Ovary (tissue), 3 donors: ENCODE data around the gene TMEM233.

Experiments used
- EP300 ChIP-seq: sonication (generic); formaldehyde crosslinking; IDR thresholded peaks from one replicate; pipeline ENCODE4 v1.6.1; 2017; ENCODE audit warnings: antibody characterized with exemption
- POLR2A ChIP-seq: fragments of 450-650 bp; IDR thresholded peaks from one replicate; pipeline ENCODE4 v1.6.1; 2017; ENCODE audit warnings: antibody characterized with exemption, mild to moderate bottlenecking, moderate library complexity
- TF ChIP-seq, protein P1 (sequence below), 3 donors: fragments of 450-650 bp in 2 of 3; fragments of 200-600 bp in 1 of 3; IDR thresholded peaks; one replicate each; pipeline versions ENCODE4 v1.5.1 to v1.8.0; 2016 to 2022; ENCODE audit warnings: antibody characterized with exemption in 3 of 3, mild to moderate bottlenecking in 1 of 3
- donor health status: DM: no; HTN: no; CAD: no.

DNA sequence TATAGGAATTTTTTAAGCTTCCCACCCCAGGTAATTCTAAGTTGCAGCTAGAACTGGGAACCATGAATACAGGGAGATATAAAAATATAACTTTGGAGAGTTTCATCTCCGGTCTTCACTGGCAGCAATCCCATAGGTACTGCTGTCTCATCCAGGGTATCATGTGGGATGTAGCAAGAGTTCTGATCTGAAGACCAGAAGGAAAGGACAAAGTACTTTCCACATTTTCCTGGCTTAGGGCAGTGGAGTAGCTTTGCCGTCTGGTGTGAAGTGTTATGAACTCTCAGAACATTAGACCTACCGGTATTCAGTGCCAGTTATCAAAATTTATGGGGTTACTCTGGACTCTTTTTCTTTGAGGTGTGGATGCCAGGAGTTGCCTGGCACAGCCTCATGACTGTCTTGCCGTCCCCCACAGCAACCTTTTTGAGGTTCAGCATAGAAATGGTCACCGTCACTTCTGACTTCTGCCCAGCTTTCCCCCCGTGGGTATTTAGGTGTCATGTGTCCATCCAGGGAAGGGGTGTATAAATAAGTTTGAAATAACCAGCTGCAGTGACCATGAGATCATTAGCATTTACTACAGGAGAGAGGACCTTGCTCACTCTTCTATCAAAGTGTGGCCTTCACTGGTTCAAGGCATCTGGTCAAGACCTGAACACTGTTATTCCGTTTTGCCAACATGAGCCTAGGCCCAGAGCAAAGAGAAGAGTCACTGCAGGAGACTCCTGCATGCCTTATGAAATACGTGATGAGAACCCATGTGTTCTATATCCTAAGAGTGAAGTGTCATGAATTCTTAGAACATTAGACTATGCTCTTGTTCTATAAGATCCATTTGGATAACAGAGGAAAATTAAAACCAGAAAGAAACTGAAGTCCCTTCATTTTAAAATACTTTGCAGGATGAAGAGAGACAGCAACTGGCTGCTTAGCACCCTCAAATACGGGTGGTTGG is 22.2 kb downstream of the TMEM233 start:
- TF ChIP-seq, protein P1, sequence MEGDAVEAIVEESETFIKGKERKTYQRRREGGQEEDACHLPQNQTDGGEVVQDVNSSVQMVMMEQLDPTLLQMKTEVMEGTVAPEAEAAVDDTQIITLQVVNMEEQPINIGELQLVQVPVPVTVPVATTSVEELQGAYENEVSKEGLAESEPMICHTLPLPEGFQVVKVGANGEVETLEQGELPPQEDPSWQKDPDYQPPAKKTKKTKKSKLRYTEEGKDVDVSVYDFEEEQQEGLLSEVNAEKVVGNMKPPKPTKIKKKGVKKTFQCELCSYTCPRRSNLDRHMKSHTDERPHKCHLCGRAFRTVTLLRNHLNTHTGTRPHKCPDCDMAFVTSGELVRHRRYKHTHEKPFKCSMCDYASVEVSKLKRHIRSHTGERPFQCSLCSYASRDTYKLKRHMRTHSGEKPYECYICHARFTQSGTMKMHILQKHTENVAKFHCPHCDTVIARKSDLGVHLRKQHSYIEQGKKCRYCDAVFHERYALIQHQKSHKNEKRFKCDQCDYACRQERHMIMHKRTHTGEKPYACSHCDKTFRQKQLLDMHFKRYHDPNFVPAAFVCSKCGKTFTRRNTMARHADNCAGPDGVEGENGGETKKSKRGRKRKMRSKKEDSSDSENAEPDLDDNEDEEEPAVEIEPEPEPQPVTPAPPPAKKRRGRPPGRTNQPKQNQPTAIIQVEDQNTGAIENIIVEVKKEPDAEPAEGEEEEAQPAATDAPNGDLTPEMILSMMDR (IDR thresholded peaks at IDR 0.05) = no peak
- TF ChIP-seq POLR2A (no peak), EP300 (no peak)
